Activated CD4-positive, alpha-beta T cell treated with anti-CD3 and anti-CD28 coated beads for 36 hours (primary cell): ENCODE measurements around the gene PUSL1. TPM values are rescaled to one million over a fixed set of nuclear protein-coding genes. Genes with fewer than 3 reads are reported as not detected.

ENCODE experiments used
- ATAC-seq: fragments of 200-7000 bp; cut with Tn5 transposase; one replicate; pipeline ENCODE4 v1.10.0; 2021; ENCODE audit warnings: mild to moderate bottlenecking, moderate library complexity
- CTCF ChIA-PET: fragments of 350-600 bp; sonication (Branson Sonifier 250); formaldehyde crosslinking; loops from one replicate; lab custom pipeline; 2021; ENCODE audit warnings: antibody characterized with exemption; lab: Charles Lee
- POLR2A ChIA-PET: fragments of 350-600 bp; sonication (Branson Sonifier 250); formaldehyde crosslinking; loops from one replicate; lab custom pipeline; 2021; ENCODE audit warnings: antibody characterized with exemption, inconsistent platforms; lab: Charles Lee
- DNase-seq: peaks from one replicate; pipeline ENCODE4 v3.0.0-alpha.2; 2020
- H3K27ac Mint-ChIP-seq: one replicate; pipeline ENCODE4 v1.8.0; 2021; ENCODE audit warnings: mixed read lengths
- H3K27me3 Mint-ChIP-seq: one replicate; pipeline ENCODE4 v1.8.0; 2021; ENCODE audit warnings: mixed read lengths
- H3K36me3 Mint-ChIP-seq: one replicate; pipeline ENCODE4 v1.8.0; 2021; ENCODE audit warnings: low read depth, mixed read lengths
- H3K4me1 Mint-ChIP-seq: one replicate; pipeline ENCODE4 v1.8.0; 2021; ENCODE audit warnings: mixed read lengths
- H3K4me3 Mint-ChIP-seq: one replicate; pipeline ENCODE4 v1.8.0; 2021; ENCODE audit warnings: mild to moderate bottlenecking, moderate library complexity, mixed read lengths
- H3K9me3 Mint-ChIP-seq: one replicate; pipeline ENCODE4 v1.8.0; 2021; ENCODE audit warnings: low read depth, mixed read lengths
- intact Hi-C, 2 experiments: fragments of 100-400 bp; cut with DNase I in 1 of 2; cut with micrococcal nuclease in 1 of 2; formaldehyde crosslinking; loops; one replicate each; pipeline versions ENCODE4 v1.14.2 to v1.15.1; 2022 to 2024; cut with DNase I, micrococcal nuclease
- total RNA-seq, 2 experiments: library from RNA; stranded (reverse); gene quantifications; one replicate each; pipeline ENCODE4 v1.2.3, GENCODE V29; 2021

Gene PUSL1
- total RNA-seq: 10 to 100 TPM; 13.7 to 18.0 TPM

DNA sequence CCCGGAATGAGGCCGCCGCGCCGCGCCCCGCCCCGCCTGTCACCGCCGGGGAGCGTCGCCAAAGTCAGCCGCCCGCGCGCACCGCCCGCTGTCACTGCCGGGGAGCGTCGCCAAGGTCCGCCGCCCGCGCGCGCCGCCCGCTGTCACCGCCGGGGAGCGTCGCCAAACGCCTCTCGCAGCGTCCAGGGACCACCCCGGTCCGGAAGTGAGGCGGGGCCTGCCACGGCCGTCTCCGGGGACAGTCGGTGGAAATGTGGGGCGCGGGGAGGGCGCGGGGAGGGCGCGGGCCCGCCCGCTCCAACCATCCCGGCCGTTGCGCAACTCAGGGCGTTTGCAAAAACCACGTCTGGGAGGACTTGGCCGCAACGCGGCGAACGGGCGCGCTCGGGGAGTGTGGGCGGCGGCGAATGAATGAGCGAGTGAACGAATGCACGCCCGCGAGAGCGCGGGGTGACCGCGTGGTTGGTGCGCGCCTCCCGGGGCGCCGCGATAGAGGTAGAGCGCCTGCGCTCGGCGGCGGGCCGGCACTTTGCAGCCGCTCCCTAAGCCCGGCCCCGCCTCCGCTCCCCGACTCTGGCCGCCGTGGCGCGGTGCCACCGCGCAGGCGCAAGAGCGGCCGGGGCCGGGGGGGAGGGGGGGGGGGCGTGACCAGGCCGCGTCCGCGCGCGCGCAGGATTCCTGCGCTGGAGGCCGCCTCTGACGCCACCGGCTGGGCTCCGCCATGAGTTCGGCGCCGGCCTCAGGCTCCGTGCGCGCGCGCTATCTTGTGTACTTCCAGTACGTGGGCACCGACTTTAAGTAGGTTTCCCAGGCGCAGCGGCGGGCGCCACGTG is at the start of gene PUSL1, which contains the start of gene ACAP3:
Gene PUSL1, plus strand, starts transcription at position 675 of the 833 bp plus-strand sequence. Its CDS starts 47 bp downstream, at position 722.
Gene ACAP3, minus strand, starts transcription at position 8 of the 833 bp plus-strand sequence. CDS start 115 bp downstream, outside the sequence.
- CTCF ChIA-PET: no interaction called here
- Mint-ChIP-seq H3K4me3 (peak within 1 kb of the TSS; percentile 80), H3K27me3 (no peaks in the 10 kb centered on the region), H3K36me3 (peaks cover under 1% of the 10 kb centered on the region), H3K9me3 (no peaks in the 10 kb centered on the region), H3K4me1 (peaks cover 23% of the 10 kb centered on the region), H3K27ac (peak within 1 kb of the TSS; percentile 84)
- intact Hi-C loops: loop anchor here (1.0 to 10.0 kb wide), 22 partner anchors 16 to 1269 kb away; partner anchors contain the start of genes AURKAIP1 (in 2 of the 2), MRPL20 (in 2 of the 2), UBE2J2 (in 2 of the 2) and ATAD3A (in 1 of the 2)
- DNase-seq: peak; percentile 94
- POLR2A ChIA-PET: no interaction called here
- ATAC-seq: peak; percentile 73

DNA sequence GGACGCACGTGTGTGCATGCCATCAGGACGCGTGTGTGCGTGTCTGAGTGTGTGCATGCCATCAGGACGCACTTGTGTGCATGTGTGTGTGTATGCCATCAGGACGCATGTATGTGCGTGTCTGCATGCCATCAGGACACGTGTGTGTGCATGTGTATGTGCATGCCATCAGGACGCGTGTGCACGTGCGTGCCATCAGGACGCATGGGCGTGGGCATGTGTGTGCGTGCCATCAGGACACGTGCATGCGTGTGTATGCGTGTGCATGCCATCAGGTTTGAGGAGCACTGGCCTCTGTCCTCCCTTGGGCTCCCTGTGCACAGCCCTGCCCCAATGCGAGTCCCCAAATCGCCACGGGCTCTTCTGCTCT is 49.3 kb upstream of the PUSL1 start:
- peaks cover 46% of the 10 kb centered on the region for H3K36me3 Mint-ChIP-seq

GRCh38 chr1:1259540-1259939 is 48.9 kb upstream of the PUSL1 start:
- Mint-ChIP-seq H3K4me1 (no peaks in the 10 kb centered on the region), H3K9me3 (no peaks in the 10 kb centered on the region), H3K27ac (peak overlapping the region; percentile 29), H3K4me3 (no peak overlapping the region), H3K27me3 (no peaks in the 10 kb centered on the region), H3K36me3 (peaks cover 50% of the 10 kb centered on the region)
- intact Hi-C loops: no loop called here
- ATAC-seq (no peak), DNase-seq (no peak)
- POLR2A ChIA-PET: no interaction called here
- CTCF ChIA-PET: no interaction called here

More for the DNA sequence above, 49.3 kb upstream of the PUSL1 start:
- Mint-ChIP-seq H3K4me1 (no peaks in the 10 kb centered on the region), H3K27me3 (no peaks in the 10 kb centered on the region), H3K9me3 (no peaks in the 10 kb centered on the region), H3K4me3 (no peak overlapping the region), H3K27ac (no peak overlapping the region)
- ChIA-PET POLR2A (no interaction called here), CTCF (no interaction called here)
- intact Hi-C loops: no loop called here
- ATAC-seq (no peak), DNase-seq (no peak)

- H3K9me3 Mint-ChIP-seq: no peaks in the 10 kb centered on the region
- ChIA-PET CTCF (interaction anchor here (1.5 kb wide), 1 partner anchor 9 kb away, joined by 6 read pairs; no protein-coding TSS in a partner anchor), POLR2A (no interaction called here)
- intact Hi-C loops: no loop called here
- H3K4me1 Mint-ChIP-seq: no peaks in the 10 kb centered on the region
- DNase-seq: no peak
- ATAC-seq: no peak
- H3K27ac Mint-ChIP-seq: peak overlapping the region; percentile 29
- H3K36me3 Mint-ChIP-seq: peaks cover 49% of the 10 kb centered on the region
- H3K27me3 Mint-ChIP-seq: no peaks in the 10 kb centered on the region
- no peak overlapping the region for H3K4me3 Mint-ChIP-seq
These were observed 48.3 kb upstream of the PUSL1 start for GRCh38 chr1:1259951-1260600.

- H3K27me3 Mint-ChIP-seq: no peaks in the 10 kb centered on the region
- no peak overlapping the region for H3K27ac Mint-ChIP-seq
- H3K9me3 Mint-ChIP-seq: no peaks in the 10 kb centered on the region
- ChIA-PET CTCF (interaction anchor here (1.5 kb wide), 1 partner anchor 10 kb away, joined by 6 read pairs; no protein-coding TSS in a partner anchor), POLR2A (no interaction called here)
- intact Hi-C loops: no loop called here
- no peak for ATAC-seq
- H3K36me3 Mint-ChIP-seq: peaks cover 52% of the 10 kb centered on the region
- no peak for DNase-seq
- no peak overlapping the region for H3K4me3 Mint-ChIP-seq
- H3K4me1 Mint-ChIP-seq: no peaks in the 10 kb centered on the region
These were observed 47.4 kb upstream of the PUSL1 start for GRCh38 chr1:1260843-1261560.

DNA sequence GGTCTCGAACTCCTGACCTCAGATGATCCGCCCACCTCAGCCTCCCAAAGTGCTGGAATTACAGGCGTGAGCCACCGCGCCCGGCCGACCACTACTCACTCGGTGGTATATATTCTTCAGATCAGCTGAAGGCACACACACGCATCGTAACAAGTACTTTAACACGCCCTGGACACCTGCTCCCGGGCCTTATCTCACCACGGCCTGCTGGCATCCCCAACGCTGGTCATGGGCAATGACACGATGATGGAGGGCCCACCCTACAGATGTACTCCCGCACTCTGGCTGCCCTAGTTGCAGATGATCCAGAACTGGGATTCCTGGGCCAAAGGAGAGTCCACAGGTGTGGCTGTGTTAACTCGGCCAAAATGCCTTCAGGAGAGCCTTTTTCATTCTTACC is 46.3 kb upstream of the PUSL1 start:
- no peaks in the 10 kb centered on the region for H3K27me3 Mint-ChIP-seq
- H3K36me3 Mint-ChIP-seq: peaks cover 50% of the 10 kb centered on the region
- intact Hi-C loops: no loop called here
- DNase-seq (no peak), ATAC-seq (no peak)
- ChIA-PET CTCF (no interaction called here), POLR2A (no interaction called here)
- H3K4me3 Mint-ChIP-seq: no peak overlapping the region
- no peak overlapping the region for H3K27ac Mint-ChIP-seq
- H3K9me3 Mint-ChIP-seq: no peaks in the 10 kb centered on the region
- no peaks in the 10 kb centered on the region for H3K4me1 Mint-ChIP-seq

DNA sequence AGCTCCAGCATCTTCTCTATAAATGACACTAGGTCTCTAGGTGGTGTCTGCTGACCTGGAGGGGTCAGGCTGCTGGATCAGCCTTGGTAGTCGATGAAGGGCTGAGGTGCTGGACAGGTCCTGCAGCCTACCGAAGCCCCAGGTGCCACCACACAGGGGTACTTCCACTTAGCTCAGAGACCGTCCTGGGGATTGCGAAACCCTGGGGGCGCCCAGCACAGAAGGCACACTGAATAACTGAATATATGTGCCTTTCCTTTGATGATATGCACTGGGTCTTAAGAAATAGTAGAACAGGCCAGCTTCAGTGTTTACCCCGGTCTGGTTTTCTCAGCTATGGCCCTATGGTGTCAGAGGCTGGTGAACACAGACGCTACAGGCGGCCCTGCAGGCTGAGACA is 45.6 kb upstream of the PUSL1 start:
- H3K27me3 Mint-ChIP-seq: no peaks in the 10 kb centered on the region
- H3K4me3 Mint-ChIP-seq: no peak overlapping the region
- CTCF ChIA-PET: no interaction called here
- POLR2A ChIA-PET: no interaction called here
- no peaks in the 10 kb centered on the region for H3K9me3 Mint-ChIP-seq
- peaks cover 48% of the 10 kb centered on the region for H3K36me3 Mint-ChIP-seq
- intact Hi-C loops: no loop called here
- H3K27ac Mint-ChIP-seq: no peak overlapping the region
- DNase-seq (no peak), ATAC-seq (no peak)
- H3K4me1 Mint-ChIP-seq: no peaks in the 10 kb centered on the region

DNA sequence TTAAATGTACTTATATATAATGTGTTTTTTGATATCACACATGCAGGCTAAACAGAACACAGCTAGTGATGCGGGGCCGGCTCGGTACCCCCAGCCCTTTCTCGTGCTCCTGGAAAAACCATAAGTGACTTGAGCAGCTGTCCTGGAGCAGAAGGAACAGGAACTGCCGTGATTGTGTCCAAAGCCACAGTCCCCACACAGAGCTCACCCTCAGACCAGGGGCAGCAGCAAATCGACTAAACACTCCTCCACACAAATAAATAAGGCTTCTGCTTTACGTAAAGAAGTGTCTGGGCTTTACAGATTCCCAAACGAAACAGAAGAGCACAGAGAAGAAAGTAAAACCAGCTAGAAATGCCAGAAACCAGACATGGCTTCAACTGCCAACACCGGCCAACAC is 44.4 kb upstream of the PUSL1 start:
- no peak overlapping the region for H3K27ac Mint-ChIP-seq
- CTCF ChIA-PET: interaction anchor here (1.3 to 1.9 kb wide), 2 partner anchors 14 to 141 kb away, joined by 3 to 7 read pairs; no protein-coding TSS in a partner anchor
- no peaks in the 10 kb centered on the region for H3K9me3 Mint-ChIP-seq
- H3K4me1 Mint-ChIP-seq: no peaks in the 10 kb centered on the region
- peaks cover 47% of the 10 kb centered on the region for H3K36me3 Mint-ChIP-seq
- DNase-seq (no peak), ATAC-seq (no peak)
- POLR2A ChIA-PET: no interaction called here
- intact Hi-C loops: no loop called here
- H3K4me3 Mint-ChIP-seq: no peak overlapping the region
- H3K27me3 Mint-ChIP-seq: no peaks in the 10 kb centered on the region

DNA sequence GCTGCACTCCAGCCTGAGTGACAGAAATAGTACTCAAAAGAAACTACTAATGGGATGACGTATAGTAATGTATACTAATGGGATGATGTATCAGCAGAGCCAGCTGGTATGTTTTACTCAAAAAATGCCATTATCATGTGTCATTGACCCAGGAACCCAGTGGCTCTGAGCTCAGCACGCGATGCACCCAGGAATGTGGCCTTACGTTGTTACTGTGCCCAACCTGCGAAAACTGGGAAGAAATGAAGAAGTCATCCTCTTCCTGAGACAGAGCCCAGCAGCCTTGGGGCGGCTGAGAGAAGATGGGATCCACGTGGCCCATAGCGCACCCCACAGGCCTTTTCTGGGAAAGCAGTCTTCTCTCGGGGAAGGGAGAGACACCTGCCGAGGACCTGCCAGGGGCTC is 43.5 kb upstream of the PUSL1 start:
- Mint-ChIP-seq H3K4me3 (no peak overlapping the region), H3K27ac (no peak overlapping the region), H3K9me3 (no peaks in the 10 kb centered on the region), H3K4me1 (peaks cover 3% of the 10 kb centered on the region), H3K36me3 (peaks cover 44% of the 10 kb centered on the region), H3K27me3 (no peaks in the 10 kb centered on the region)
- intact Hi-C loops: loop anchor here in 1 of 2 experiments (5.0 kb wide), 1 partner anchor 143 kb away; no protein-coding TSS in a partner anchor
- CTCF ChIA-PET: interaction anchor here (0.6 to 1.9 kb wide), 3 partner anchors 14 to 147 kb away, joined by 3 to 7 read pairs (median 3); no protein-coding TSS in a partner anchor
- POLR2A ChIA-PET: no interaction called here
- ATAC-seq (no peak), DNase-seq (peak; percentile 47)

DNA sequence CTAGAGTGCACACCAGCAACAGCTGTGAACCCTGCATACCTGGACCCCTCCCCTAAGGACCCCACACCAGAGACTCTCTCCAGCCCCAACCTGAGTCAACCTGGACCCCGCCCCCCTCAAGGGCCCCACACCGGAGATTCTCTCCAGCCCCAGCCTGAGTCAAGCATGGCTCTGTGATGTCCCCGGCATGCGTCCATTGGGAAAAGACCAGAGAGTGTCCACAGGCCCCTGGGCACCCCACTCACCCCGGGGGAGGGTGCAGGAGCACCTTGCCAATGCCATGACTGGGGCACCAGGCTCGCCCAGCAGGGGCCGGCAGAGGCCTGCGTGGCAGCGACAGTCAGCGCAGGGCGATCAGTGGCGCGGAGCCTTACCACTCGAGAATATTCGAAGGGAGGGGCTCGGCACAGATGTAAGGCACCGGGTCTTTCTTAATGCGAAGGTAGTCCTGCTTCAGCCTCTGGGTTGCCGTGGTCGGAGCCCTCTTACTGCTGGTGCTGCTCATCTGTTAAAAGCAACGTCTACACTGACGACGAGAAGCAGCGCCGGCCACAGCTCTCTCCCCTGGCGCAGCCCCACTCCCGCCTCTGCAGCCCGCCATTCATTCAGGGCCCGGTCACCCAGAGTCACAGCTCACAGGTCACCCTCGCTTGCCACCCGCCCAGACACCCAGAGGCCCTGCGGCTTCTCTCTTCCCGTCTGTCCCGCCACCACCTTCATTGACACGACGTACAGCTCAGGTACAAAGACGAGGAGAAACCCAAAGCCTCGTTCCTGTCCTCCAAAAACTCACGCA is 40.7 kb upstream of the PUSL1 start:
- Mint-ChIP-seq H3K4me1 (peaks cover 30% of the 10 kb centered on the region), H3K27ac (no peak overlapping the region), H3K4me3 (no peak overlapping the region), H3K9me3 (no peaks in the 10 kb centered on the region), H3K27me3 (no peaks in the 10 kb centered on the region), H3K36me3 (peaks cover 47% of the 10 kb centered on the region)
- ChIA-PET POLR2A (no interaction called here), CTCF (no interaction called here)
- DNase-seq: no peak
- no peak for ATAC-seq
- intact Hi-C loops: loop anchor here in 1 of 2 experiments (5.0 kb wide), 1 partner anchor 145 kb away; no protein-coding TSS in a partner anchor
